Measurements from ENCODE around the gene RAD51B.

The RAD51B gene

GRCh38 chr14:68770051-68770450 is 950.5 kb downstream of the RAD51B start:
- no peak overlapping the region for H2AFZ ChIP-seq (ENCODE audit: low read length)
- no peak overlapping the region for H3K27ac ChIP-seq (ENCODE audit: low read length)
- H3K27me3 ChIP-seq (replicated peaks; ENCODE audit: insufficient read depth, low read length) = no peaks in the 10 kb centered on the region
- H3K4me1 ChIP-seq (ENCODE audit: low read length) = no peaks in the 10 kb centered on the region
- no peak overlapping the region for H3K4me2 ChIP-seq (ENCODE audit: low read depth, low read length)
- no peaks in the 10 kb centered on the region for H3F3A ChIP-seq (ENCODE audit: insufficient read depth, low read length)
- TF ChIP-seq EZH2phosphoT487 (IDR thresholded peaks at IDR 0.05; ENCODE audit: low read length) (no peak), CTCF (IDR thresholded peaks at IDR 0.05; ENCODE audit: low read length) (no peak), EZH2 (optimal IDR thresholded peaks at IDR 0.05; ENCODE audit: low read depth, low read length) (no peak)
- H3K79me2 ChIP-seq (ENCODE audit: low read length) = no peaks in the 10 kb centered on the region
- no peak overlapping the region for H3K9ac ChIP-seq (ENCODE audit: low read length)
- no peaks in the 10 kb centered on the region for H3K36me3 ChIP-seq (replicated peaks; ENCODE audit: insufficient read depth, low read length)
- no peaks in the 10 kb centered on the region for H3K9me3 ChIP-seq (replicated peaks; ENCODE audit: insufficient read depth, low read length)
- DNase-seq = no peak
- H3K9me2 ChIP-seq (replicated peaks; ENCODE audit: insufficient read depth, low read length) = no peaks in the 10 kb centered on the region
- H3K4me3 ChIP-seq (ENCODE audit: low read length) = no peak overlapping the region
- no peaks in the 10 kb centered on the region for H4K20me1 ChIP-seq (ENCODE audit: insufficient read depth, low read length)

- Histone ChIP-seq H3K4me2 (ENCODE audit: low read depth, low read length) (no peak overlapping the region), H3K9me2 (replicated peaks; ENCODE audit: insufficient read depth, low read length) (no peaks in the 10 kb centered on the region), H3K4me3 (ENCODE audit: low read length) (no peak overlapping the region), H3K9ac (ENCODE audit: low read length) (no peak overlapping the region), H3F3A (ENCODE audit: insufficient read depth, low read length) (no peaks in the 10 kb centered on the region), H3K79me2 (ENCODE audit: low read length) (no peaks in the 10 kb centered on the region), H3K36me3 (replicated peaks; ENCODE audit: insufficient read depth, low read length) (no peaks in the 10 kb centered on the region), H2AFZ (ENCODE audit: low read length) (no peak overlapping the region), H3K27ac (ENCODE audit: low read length) (no peak overlapping the region), H3K9me3 (replicated peaks; ENCODE audit: insufficient read depth, low read length) (no peaks in the 10 kb centered on the region), H3K27me3 (replicated peaks; ENCODE audit: insufficient read depth, low read length) (no peaks in the 10 kb centered on the region), H4K20me1 (ENCODE audit: insufficient read depth, low read length) (no peaks in the 10 kb centered on the region), H3K4me1 (ENCODE audit: low read length) (no peaks in the 10 kb centered on the region)
- no peak for DNase-seq
- TF ChIP-seq EZH2phosphoT487 (IDR thresholded peaks at IDR 0.05; ENCODE audit: low read length) (no peak), EZH2 (optimal IDR thresholded peaks at IDR 0.05; ENCODE audit: low read depth, low read length) (no peak), CTCF (IDR thresholded peaks at IDR 0.05; ENCODE audit: low read length) (no peak)
Observed at GRCh38 chr14:68770553-68771286, 951.1 kb downstream of the RAD51B start.

- Histone ChIP-seq H3K79me2 (ENCODE audit: low read length) (no peaks in the 10 kb centered on the region), H3K4me1 (ENCODE audit: low read length) (no peaks in the 10 kb centered on the region), H3K9ac (ENCODE audit: low read length) (no peak overlapping the region), H4K20me1 (ENCODE audit: insufficient read depth, low read length) (no peaks in the 10 kb centered on the region), H3K9me2 (replicated peaks; ENCODE audit: insufficient read depth, low read length) (no peaks in the 10 kb centered on the region), H3K4me2 (ENCODE audit: low read depth, low read length) (no peak overlapping the region), H2AFZ (ENCODE audit: low read length) (no peak overlapping the region), H3F3A (ENCODE audit: insufficient read depth, low read length) (no peaks in the 10 kb centered on the region), H3K9me3 (replicated peaks; ENCODE audit: insufficient read depth, low read length) (no peaks in the 10 kb centered on the region), H3K36me3 (replicated peaks; ENCODE audit: insufficient read depth, low read length) (no peaks in the 10 kb centered on the region), H3K27ac (ENCODE audit: low read length) (no peak overlapping the region), H3K27me3 (replicated peaks; ENCODE audit: insufficient read depth, low read length) (no peaks in the 10 kb centered on the region), H3K4me3 (ENCODE audit: low read length) (no peak overlapping the region)
- TF ChIP-seq CTCF (IDR thresholded peaks at IDR 0.05; ENCODE audit: low read length) (no peak), EZH2phosphoT487 (IDR thresholded peaks at IDR 0.05; ENCODE audit: low read length) (no peak), EZH2 (optimal IDR thresholded peaks at IDR 0.05; ENCODE audit: low read depth, low read length) (no peak)
- no peak for DNase-seq
Observed at GRCh38 chr14:68771631-68772030, 952.1 kb downstream of the RAD51B start.
